Activated CD8-positive, alpha-beta memory T cell treated with anti-CD3 and anti-CD28 coated beads, Interleukin-2, amount 50 U/mL, for 24 hours (primary cell): ENCODE measurements around the gene NIPAL3.
A peak's percentile ranks its signal among the peaks of the same experiment; 100 is the strongest.

Experiments used
- DNase-seq: peaks from one replicate; pipeline ENCODE4 v3.0.0-alpha.2; 2020; ENCODE audit errors: extremely low read depth

The NIPAL3 gene

GRCh38 chr1:24390924-24391782, 24.4 kb upstream of the NIPAL3 start:
- DNase-seq: peak; percentile 39

- DNase-seq: no peak
Observed at GRCh38 chr1:24391882-24392603, 23.6 kb upstream of the NIPAL3 start.

- no peak for DNase-seq
Observed at GRCh38 chr1:24392604-24392946, 23.0 kb upstream of the NIPAL3 start.

DNA sequence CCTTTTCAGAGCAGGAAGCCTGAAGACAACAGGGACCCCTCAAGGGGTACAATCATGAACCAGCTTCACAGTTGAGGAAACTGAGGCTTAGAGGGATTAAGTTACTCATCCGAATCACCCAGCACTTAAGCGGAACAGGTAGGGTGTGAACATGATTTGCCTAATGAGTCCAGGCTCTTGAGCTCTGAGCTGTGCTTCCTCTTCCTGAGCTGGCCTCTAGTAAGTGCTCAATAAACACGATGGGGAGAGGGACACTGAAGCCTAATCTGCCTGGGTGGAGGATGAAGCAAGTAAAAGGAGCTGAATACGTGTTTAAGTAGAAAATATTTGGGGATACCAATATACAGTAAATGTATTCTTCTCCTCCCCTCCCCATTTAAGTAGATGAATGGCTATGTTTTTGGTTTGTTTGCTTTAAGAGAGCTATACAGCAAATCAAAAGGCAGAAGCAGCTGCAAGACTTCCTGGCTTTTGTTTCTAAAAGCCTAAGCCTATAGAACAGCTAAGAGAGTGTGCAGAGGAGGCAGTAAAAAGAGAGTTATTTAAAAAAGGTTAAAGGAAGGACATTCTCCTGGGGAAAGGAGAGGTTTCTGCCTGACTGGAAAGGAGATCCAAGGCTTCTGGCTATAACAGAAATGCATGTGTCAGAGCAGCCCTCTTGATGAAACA, 22.5 kb upstream of the NIPAL3 start:
- DNase-seq: no peak

DNA sequence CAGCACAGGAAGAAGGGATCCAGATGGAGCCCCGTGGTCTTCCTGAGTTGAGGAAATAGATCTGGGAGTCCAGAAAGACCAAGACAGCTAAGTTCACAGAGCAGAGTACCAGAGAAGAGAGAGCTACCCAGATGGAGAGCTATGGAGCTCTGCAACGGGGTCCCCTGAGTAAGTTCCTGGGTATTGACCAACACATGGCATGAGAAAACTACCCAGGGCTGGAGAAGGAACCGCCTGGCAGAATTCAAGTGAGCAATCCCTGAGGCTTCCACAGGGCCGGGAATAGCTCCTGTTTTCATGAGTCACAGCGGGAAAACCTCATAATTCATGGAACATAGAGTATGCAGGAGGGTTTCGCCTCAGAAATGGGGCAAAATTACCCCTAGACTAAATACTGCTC, 21.7 kb upstream of the NIPAL3 start:
- no peak for DNase-seq

DNA sequence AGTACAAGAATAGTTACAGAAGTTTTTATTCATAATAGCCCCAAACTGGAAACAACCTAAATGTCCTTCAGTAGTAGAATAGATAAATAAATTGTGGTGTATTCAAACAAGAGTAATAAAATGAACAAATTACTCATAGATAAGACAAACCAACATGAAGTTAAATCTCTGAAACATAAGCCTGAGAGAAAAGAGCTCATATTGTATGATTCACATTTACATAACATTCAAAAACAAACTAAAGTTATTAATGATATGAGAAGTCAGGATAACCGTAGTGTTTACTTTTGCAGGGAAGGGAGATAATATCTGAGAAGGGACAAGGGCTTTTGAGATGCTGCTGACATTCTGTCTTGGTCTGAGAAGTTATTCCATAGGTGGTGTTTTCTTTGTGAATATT, 15.5 kb upstream of the NIPAL3 start:
- no peak for DNase-seq

DNA sequence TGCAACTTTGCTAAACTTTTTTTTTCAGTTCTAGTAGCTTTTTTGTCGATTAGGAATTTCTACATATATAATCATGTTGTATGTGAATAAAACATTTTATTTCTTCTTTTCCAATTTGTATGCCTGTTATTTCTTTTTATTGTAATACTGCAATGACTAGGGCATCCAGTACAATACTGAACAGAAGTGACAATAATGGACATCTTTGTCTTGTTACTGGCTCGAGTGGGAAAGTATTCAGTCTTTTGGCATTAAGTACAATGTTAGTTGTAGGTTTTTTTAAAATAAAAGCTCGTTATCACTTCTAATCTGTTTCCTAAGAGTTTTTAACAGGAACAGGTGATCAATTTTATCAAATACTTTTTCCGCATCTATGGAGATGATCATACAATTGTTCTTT, 11.8 kb upstream of the NIPAL3 start:
- no peak for DNase-seq

DNA sequence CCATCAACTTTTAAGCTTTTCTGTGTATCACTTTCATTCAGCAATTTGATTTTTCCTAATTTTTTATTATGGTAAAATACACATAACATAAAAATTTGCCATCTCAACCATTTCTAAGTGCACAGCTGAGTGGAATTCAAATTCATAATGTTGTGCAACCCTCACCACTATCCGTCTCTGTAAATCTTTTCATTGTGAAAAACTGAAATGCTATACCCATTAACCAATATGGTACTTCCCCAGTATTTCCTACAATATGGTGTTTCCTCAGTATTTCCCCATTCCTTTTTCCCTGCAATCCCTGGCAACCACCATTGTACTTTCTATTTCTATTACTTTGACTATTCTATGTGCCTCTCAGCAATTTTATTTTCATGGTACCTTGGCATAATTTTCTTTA, 8.8 kb upstream of the NIPAL3 start:
- no peak for DNase-seq

- no peak for DNase-seq
Observed at GRCh38 chr1:24409535-24409934, 6.1 kb upstream of the NIPAL3 start.

GRCh38 chr1:24410750-24411149, 4.9 kb upstream of the NIPAL3 start:
- no peak for DNase-seq

DNA sequence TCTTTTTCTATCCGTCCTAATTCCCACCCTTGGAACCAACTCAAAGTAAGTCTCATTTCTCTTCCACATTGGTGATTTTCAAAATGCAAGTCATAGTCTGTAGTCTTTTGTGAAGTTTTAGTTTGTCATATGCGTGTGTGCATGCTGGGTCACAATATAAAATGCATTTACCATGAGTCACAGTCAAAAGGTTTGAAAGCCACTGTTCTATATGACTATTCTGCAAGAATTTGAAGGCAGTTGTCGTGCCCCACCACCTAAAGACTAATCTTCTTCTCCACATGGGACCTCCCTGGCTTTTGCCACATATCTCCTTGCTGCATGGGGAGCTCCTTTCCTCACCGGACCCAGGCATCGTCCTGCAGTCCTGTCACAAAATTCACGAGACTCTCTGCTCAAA, 3.6 kb upstream of the NIPAL3 start:
- DNase-seq: no peak

- no peak for DNase-seq
Observed at GRCh38 chr1:24412408-24412807, 3.2 kb upstream of the NIPAL3 start.

- DNase-seq: peak; percentile 37
Observed at GRCh38 chr1:24413350-24414163, 2.0 kb upstream of the NIPAL3 start, which contains the start of gene STPG1. STPG1 (minus strand) TSS chr1:24413782; CDS start chr1:24401388, 12,394 bp downstream.

DNA sequence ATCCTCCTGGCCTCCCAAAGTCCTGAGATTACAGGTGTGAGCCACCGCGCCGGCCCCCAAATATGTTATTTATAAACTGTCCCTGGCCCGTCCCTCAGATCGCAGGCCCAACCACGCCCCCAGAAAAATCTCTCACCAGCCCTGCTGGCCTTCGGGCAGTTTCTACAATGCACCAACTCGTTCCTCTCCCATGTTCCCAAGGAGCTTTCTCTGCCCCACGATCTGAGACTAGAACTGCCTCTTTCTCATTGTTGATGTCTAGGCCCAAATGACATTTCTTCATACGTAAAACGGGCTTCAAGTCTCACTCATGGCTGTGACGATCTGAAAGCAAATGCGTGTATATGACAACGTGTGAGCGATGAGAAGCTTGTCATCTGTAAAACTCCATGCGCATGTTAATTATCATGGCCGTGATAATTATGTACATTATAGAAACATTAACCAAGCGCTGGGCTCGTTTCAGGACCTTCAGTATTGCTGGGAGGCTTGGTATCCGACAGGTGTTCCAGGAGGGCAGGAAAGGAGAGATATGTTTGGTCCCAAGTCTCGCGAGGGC, 748 bp upstream of the NIPAL3 start:
- no peak for DNase-seq

GRCh38 chr1:24415910-24416665, 486 bp downstream of the NIPAL3 start:
- no peak for DNase-seq

GRCh38 chr1:24416666-24417391, 1.2 kb downstream of the NIPAL3 start:
- DNase-seq: no peak

GRCh38 chr1:24417681-24418080, 2.1 kb downstream of the NIPAL3 start:
- no peak for DNase-seq

DNA sequence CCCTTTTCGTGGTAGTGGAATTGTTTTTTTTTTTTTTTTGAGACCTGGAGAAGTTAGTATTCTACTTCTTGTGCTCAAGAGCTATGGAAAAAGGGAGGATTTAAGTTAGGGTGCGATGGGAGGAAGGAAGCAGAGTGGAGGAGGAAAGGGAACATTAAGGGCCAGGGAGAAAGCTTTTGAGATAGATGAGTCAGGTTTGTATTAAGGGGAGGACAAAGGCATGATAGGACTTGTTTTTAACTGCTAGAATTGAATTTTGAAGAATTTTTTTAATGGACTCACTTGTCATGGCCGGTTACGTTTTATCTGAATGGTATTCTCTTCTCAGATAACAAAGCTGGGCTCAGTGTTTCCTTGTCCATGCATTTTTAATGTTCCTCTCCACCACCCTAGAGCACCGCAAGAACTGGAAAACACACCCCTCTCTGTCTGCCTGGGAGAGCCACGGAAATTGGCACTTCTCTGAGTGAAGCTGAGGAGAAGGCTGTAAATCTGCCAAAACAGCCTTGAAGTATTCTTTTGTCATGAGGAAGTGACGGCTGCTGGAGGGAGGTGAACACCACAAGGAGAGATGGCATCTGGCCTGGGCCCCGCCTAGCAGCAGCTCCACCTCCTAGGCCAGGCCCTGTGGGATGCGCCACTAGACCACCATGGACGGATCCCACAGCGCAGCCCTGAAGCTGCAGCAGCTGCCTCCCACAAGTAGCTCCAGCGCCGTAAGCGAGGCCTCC, 3.5 kb downstream of the NIPAL3 start:
- DNase-seq: no peak

- no peak for DNase-seq
Observed at GRCh38 chr1:24420547-24420946, 4.9 kb downstream of the NIPAL3 start.
